Measurements from ENCODE around the gene CTRB2.
A peak's percentile ranks its signal among the peaks of the same experiment; 100 is the strongest.

Gene CTRB2

GRCh38 chr16:75195811-75196790 is 10.9 kb downstream of the CTRB2 start:
- intact Hi-C loops (cut with DNase I), result no loop called here
- peak in 8 of 42 donors; percentile 3 to 25 (median 8) for DNase-seq

- DNase-seq, result peak in 5 of 42 donors; percentile 5 to 15 (median 10)
- intact Hi-C loops (cut with DNase I), result no loop called here
Observed at GRCh38 chr16:75193730-75194444, 13.1 kb downstream of the CTRB2 start.

- no peak for DNase-seq
- intact Hi-C loops (cut with DNase I), result no loop called here
Observed at GRCh38 chr16:75193265-75193650, 13.7 kb downstream of the CTRB2 start.

GRCh38 chr16:75192606-75193264 is 14.2 kb downstream of the CTRB2 start:
- intact Hi-C loops (cut with DNase I), result no loop called here
- DNase-seq, result peak in 4 of 42 donors; percentile 1 to 20 (median 9)

GRCh38 chr16:75189638-75190245 is 17.2 kb downstream of the CTRB2 start:
- peak in 3 of 42 donors; percentile 2 to 29 (median 21) for DNase-seq
- intact Hi-C loops (cut with DNase I), result no loop called here

GRCh38 chr16:75188832-75189477 is 18.0 kb downstream of the CTRB2 start:
- intact Hi-C loops (cut with DNase I), result no loop called here

GRCh38 chr16:75181630-75182029 is 25.3 kb downstream of the CTRB2 start:
- no peak for DNase-seq
- intact Hi-C loops (cut with DNase I), result no loop called here

More at GRCh38 chr16:75188832-75189477, 18.0 kb downstream of the CTRB2 start:
- peak in 3 of 42 donors; percentile 5 to 32 (median 7) for DNase-seq

GRCh38 chr16:75179208-75179607 is 27.8 kb downstream of the CTRB2 start:
- DNase-seq, result peak in 1 of 42 donors; percentile 10
- intact Hi-C loops (cut with DNase I), result no loop called here

GRCh38 chr16:75176926-75177325 is 30.0 kb downstream of the CTRB2 start:
- intact Hi-C loops (cut with DNase I), result no loop called here
- no peak for DNase-seq

GRCh38 chr16:75175074-75175473 is 31.9 kb downstream of the CTRB2 start:
- intact Hi-C loops (cut with DNase I), result no loop called here
- DNase-seq, result no peak

- no peak for DNase-seq
- intact Hi-C loops (cut with DNase I), result no loop called here
Observed at GRCh38 chr16:75172578-75172977, 34.4 kb downstream of the CTRB2 start.

GRCh38 chr16:75169899-75170405 is 37.0 kb downstream of the CTRB2 start:
- no peak for DNase-seq
- intact Hi-C loops (cut with DNase I), result no loop called here

GRCh38 chr16:75160386-75160785 is 46.6 kb downstream of the CTRB2 start:
- intact Hi-C loops (cut with DNase I), result no loop called here

More at GRCh38 chr16:75160386-75160785, 46.6 kb downstream of the CTRB2 start:
- DNase-seq, result no peak

All from head of caudate nucleus (tissue), 42 donors.